Activated CD4-positive, CD25-positive, alpha-beta regulatory T cell treated with anti-CD3 and anti-CD28 coated beads, Interleukin-2, amount 50 U/mL, for 72 hours (primary cell): ENCODE results near the gene NUP210.
A peak's percentile ranks its signal among the peaks of the same experiment; 100 is the strongest.
"Not testable (repeated sequence)": the region's sequence is repeated elsewhere in the genome, so short reads cannot be mapped to it uniquely, and the experiment has no call there.

Experiments
- DNase-seq: peaks from one replicate; pipeline ENCODE4 v3.0.0; 2021

Gene NUP210

DNA sequence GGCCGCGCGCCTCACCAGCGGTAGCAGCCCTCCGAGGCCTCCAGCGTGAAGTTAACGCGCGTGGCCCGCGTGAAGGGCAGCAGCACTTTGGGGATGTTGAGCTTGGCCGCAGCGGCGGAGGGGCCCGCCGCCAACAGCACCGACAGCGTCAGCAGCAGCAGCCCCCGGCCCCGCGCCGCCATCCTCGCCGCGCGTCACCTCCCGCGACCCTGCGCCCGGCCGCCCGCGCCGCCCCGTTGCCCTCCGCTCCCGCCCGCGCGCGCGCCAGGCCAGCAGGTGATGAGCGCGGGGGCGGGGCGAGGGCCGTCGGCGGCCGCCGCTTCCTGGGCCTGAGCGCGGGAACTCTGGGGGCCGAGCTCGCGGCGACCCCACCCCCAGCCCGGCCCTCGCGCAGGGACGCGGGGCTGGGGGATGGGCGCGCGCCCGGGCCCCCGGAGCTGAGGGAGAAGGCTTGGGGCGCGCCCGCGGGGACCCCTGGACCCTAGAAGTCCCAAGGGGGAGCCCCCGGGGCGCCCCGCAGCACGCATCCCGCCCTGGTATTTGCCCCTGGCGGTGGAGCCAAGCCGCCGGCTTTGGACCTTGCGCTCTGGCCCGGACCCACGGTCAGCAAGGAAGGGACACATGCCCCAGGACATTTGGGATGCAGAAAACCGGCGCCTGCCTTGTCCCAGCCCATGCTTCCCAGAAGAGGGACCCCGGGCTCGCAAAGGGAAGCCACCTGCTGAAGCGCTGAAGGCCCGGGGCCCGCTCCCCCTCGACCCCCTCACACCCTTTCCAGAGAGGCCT is at the start of gene NUP210:
NUP210 (minus strand) TSS at position 278 of the 786 bp plus-strand sequence; CDS start at position 182, 96 bp downstream.
- peak; percentile 74 for DNase-seq

DNA sequence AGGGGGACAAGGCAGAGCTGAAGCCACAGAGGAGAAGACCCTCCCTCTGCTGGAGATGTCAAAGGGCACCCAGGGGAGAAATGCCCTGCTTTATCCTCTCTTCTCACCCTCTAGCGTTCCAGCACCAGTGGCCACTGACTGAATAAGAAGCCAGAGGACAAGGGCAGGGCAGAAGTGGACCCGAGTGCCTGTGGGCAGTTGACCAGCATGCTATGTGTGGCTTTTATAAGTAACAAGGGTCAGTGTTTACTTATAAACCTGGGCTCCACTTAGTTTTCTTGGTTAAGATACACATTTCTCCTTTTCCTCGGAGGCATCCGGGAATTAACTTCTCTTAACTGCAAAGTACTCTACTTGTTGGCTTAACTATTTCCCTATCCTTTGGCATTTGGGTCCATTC is 46.7 kb upstream of the NUP210 start:
- no peak for DNase-seq

GRCh38 chr3:13465236-13465873 is 45.2 kb upstream of the NUP210 start:
- DNase-seq, result no peak

- no peak for DNase-seq
Measured at GRCh38 chr3:13463618-13464400, 43.7 kb upstream of the NUP210 start.

- no peak for DNase-seq
Measured at GRCh38 chr3:13462822-13463221, 42.7 kb upstream of the NUP210 start.

GRCh38 chr3:13462125-13462629 is 42.1 kb upstream of the NUP210 start:
- no peak for DNase-seq

DNA sequence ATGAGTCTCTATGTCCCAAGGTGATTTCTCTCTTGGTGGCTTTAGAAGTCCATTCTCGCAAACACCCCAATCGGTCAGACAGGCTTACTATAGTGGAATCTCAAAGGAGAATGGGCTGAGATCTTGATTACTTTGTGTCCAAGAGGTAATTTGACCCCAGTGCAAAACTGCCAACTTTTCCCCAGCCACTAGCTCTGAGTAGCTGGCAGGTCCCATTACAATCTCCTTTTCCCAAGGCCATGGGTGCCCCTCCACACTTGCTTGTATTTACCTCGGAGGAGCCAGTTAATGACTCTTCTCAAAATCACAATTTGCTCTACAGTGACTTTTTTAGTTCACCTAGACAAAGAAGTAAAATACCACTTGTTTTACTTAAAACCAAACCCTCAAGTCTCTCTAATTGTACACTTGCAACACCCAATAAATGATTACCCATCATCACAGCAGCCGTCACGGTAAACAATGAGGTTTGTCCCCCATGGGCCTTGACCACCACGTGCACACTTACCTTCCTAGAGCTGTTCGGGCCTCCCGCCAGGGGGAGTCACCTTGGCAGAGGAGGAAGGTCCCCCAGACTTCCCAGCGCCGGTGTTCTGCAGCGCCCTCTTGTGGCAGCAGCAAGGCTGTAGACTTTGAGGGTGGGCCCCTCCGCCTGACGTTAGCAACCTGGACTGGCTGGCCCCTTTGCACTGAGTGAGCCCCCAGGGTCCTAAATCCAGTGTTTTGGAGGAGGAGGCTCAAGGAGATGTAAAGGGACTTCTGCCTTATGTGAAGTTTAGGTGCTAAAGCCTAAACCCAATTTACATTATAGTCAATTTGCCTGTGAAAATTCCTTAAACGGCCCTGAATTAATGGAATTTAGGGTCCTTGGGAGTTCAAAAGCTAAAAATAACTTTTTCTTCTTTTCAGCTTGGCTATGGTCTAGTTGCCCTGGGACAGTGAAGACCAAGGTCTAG is 41.3 kb upstream of the NUP210 start:
- DNase-seq, result peak; percentile 79

- DNase-seq, result no peak
Measured at GRCh38 chr3:13460341-13460736, 40.2 kb upstream of the NUP210 start.

DNA sequence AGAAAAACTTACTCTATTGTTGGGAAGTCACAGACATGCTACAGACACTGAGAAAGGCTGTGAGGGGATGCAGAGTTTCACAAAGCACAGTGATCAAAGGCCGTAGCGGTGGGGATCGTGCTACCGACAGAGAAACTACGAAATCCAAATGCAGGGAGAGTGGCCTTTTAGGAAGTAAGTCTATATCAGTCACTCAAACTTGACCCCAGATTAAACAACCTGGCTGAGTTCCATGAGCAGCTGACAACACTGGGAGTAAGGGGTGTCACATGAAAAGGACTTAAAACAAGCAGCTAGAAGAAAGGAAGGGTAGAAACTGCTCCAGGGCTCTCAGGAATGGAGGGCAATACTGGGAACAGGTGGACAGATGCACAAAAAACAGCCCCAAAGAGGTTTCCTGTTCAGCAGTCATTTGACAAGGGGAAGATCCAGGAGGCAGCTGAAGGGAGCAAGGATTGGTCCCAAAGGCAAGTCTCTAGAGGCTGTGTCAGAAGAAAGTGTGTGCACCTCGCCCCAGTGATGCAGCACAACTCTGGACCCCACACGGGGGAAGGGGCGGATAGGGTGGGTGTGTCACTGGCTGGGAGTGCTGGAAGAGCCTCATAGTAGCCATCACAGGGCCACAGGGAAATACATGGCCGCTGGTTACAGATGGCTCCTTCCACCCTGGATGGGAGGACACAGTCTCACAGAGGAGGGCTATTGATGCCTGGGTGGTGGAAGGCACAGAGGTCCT is 39.7 kb upstream of the NUP210 start:
- DNase-seq, result no peak

- DNase-seq, result no peak
Measured at GRCh38 chr3:13457593-13457992, 37.5 kb upstream of the NUP210 start.

GRCh38 chr3:13455644-13456043 is 35.5 kb upstream of the NUP210 start:
- no peak for DNase-seq

DNA sequence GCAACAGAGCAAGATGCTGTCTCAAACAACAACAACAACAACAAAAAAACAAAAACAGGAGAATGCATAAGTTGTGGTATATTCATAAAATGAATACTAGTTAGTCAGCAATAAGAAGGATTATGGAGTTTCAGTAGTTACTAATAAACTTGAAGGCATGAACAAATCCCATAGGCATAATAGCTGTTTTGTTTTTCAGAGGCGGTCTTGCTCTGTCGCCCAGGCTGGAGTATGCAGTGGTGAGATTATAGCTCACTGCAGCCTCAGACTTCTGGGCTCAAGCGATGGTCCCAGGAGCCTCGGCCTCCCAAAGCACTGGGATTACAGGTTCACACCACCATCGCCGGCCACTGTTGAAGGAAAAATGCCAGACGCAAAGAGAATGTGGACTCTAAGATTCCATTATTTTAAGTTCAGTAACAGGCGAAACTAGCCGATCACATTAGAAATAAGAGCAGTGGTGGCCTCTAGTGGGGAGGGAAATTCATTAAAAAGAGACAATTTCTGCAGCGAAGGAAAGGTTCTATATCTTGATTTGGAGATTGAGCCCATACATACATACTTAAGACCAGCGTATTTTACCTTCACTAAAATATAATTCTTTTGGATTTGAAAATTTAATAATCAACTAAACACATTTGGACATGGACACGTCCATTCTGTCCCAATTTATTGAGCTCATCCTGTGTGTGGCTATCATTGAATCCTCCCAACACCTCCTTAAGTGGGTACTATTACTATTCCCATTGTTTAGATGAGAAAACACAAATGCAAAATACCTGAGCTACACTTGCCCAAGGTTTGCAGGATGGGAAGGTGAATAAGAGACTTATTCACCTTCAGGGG is 32.6 kb upstream of the NUP210 start:
- DNase-seq, result no peak

DNA sequence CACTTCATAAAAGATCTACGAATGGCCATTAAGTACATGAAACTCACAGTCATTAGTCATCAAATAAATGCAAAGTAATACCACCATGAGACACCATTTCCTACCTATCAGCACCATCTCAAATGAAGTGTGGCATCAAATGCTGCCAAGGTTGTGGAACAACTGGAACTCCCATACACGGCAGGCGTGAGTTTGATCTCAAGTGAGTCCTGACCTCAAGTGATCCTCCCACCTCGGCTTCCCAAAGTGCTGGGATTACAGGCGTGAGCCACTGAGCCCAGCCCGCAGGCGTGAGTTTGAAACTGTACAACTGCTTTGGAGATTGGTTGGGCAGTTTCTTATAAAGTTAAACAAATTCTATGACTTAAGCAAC is 31.2 kb upstream of the NUP210 start:
- peak; percentile 42 for DNase-seq

DNA sequence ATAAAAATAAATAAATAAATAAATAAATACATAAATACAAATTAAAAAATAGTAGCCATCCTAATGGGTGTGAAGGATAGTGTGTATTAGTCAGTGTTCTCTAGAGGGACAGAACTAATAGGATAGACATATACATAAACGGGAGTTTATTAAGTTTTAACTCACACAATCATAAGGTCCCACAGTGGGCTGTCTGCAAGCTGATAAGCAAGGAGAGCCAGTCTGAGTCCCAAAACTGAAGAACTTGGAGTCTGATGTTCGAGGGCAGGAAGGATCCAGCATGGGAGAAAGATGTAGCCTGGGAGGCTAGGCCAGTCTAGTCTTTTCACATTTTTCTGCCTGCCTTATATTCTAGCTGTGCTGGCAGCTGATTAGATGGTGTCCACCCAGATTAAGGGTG is 22.8 kb upstream of the NUP210 start:
- not testable (repeated sequence) for DNase-seq

DNA sequence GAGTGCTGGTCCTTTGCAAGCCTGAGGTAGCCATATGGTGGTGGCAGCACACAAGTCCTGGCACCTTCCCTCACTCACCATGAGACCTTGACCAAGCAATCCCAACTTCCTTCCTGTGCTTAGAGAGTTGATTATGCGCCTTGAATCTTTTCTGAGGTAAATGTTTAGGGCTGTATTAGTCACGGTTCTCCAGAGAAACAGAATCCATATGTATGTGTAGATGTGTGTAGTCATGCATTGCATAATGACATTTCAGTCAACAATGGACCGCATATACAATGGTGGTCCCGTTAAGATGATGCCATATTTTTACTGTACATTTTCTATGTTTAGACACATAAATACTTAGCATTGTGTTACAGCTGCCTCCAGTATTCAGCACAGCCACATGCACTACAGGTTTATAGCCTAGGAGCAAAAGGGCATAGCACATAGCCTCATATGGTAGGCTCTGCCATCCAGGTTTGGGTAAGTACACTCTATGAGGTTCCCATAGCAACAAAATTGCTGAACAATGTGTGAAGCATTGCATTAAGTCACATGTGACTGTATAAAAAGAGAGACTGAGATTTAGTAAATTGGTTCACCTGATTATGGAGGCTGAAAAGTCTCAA is 20.2 kb upstream of the NUP210 start:
- DNase-seq, result no peak

GRCh38 chr3:13436213-13436612 is 16.1 kb upstream of the NUP210 start:
- DNase-seq, result not testable (repeated sequence)

- DNase-seq, result no peak
Measured at GRCh38 chr3:13433912-13434311, 13.8 kb upstream of the NUP210 start.

DNA sequence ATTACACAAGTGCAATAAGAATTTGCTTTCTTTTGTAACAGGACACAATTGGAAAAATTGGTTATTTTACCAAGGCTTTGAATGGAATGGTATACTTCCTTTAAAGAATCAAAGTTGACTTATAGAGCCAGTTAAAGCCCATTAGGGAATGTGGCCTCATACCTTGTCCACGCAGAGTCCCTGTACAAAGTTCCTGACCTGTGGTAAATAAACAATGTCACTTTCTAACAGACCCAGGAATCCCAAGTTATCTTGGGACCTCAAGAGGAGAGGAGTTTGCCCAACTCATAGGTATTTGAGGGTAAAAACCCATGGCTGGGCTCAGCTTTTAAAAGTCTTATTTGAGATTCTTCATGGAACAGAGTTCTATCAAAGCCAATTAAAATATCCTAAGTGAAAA is 12.0 kb upstream of the NUP210 start:
- DNase-seq, result no peak

- DNase-seq, result not testable (repeated sequence)
Measured at GRCh38 chr3:13430411-13430875, 10.3 kb upstream of the NUP210 start.
